Skin of body (tissue), 2 donors: ENCODE data around the gene YY1AP1. TPM values are rescaled to one million over a fixed set of nuclear protein-coding genes. Genes with fewer than 3 reads are reported as not detected.
"Not testable (repeated sequence)": the region's sequence is repeated elsewhere in the genome, so short reads cannot be mapped to it uniquely, and the experiment has no call there.

Source experiments
- DNase-seq: peaks from one replicate; lab custom pipeline; 2025; lab: John Stamatoyannopoulos, UW
- total RNA-seq: library from RNA; depleted of rRNA; stranded (reverse); fragments of >200 nt; gene quantifications from one replicate; pipeline ENCODE4 v1.2.3, GENCODE V29; 2014

Gene YY1AP1
- total RNA-seq, 1 donor from 2014 or later = 141 TPM

DNA sequence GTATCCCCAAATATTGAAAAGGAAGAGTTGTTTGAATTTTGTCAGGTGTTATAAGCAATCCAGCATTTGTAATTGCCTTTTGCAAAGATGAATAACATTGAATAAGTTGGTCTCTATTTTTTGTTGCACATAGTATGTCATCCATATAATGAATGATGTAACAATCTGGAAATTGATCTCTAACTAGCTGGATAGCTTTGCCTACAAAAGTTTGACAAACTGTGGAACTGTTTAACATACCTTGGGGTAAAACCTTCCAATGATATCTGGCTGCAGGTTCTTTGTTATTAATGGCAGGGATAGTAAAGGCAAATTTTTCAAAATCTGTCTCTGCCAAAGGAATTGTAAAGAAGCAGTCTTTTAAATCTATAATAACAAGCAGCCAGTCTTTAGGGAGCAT is 8.0 kb upstream of the YY1AP1 start:
- no peak for DNase-seq

DNA sequence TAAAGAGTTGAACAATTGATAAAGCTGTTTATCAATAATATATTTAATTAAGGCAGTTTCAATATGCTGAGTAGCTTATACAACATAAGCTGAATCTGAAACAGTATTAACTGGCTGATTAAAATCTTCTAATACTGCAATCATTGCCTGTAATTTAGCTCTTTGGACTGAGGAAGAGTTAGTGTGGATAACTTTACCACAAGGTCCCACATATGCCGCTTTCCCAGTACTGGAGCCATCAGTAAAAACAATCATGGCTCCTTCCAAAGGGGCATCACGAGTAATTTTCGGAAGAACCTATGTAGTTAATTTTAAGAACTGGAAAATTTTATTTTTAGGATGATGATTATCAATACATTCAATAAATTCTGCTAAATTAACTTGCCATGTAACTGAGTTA is 7.0 kb upstream of the YY1AP1 start:
- DNase-seq = no peak

DNA sequence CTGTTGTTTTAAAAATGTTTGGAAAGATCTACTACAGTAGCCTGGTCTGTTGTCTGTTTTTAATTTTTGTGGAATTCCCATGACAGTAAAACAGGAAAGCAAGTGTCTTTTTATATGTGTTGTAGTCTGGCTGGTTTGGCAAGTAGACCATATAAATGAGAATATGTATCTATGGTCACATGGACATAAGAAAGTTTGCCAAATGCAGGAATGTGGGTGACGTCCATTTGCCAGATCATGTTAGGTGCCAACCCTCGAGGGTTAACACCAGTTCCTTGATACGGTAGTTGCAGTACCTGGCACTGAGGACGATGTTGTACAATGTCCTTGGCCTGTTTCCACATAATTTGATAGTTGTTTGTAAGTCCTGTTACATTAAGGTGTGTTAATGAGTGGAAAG is 6.5 kb upstream of the YY1AP1 start:
- no peak for DNase-seq

DNA sequence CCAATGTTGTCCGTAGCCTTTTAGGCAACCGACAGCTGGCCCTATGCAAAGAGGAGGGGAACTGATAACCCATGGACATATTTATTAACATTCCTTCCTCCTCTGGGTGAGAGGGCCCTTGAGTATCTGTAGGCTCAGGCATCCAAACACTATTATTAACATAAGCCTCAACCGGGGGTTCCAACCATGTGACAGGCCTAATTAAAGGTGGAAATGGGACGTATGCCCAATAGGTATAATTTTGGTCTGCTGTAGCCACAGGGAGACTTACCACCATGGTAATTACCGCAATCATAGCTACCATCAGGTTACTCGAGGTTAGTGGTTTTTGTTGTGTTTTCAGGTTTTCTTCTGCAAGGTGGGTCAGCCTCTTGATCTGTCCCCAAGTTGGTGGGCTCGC is 5.6 kb upstream of the YY1AP1 start:
- no peak for DNase-seq

DNA sequence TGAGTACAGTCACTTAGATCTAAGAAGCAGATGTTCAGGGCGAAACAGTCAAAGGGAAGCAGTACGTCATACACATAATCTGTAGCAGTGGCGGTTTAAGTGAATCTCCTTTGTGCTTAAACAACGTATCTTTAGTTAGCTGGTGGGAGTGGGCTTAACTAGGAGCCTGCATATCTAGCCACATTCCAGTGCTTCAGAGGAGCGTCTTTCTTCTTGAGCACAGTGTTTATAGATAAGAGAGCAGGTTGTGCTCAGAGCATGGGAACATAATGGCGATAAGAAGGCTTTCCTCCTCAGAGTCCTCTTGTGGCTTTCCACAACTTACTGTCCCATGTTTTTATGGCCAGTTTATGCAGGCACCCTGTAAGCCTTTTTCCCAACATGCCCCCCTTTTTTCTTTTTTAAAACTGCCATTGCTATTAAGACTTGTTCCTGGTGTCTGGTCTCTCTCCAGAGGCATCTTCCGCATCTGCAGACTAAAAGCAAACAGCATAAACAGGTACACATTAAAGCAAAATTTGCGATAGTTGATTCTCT is 3.5 kb upstream of the YY1AP1 start:
- no peak for DNase-seq

DNA sequence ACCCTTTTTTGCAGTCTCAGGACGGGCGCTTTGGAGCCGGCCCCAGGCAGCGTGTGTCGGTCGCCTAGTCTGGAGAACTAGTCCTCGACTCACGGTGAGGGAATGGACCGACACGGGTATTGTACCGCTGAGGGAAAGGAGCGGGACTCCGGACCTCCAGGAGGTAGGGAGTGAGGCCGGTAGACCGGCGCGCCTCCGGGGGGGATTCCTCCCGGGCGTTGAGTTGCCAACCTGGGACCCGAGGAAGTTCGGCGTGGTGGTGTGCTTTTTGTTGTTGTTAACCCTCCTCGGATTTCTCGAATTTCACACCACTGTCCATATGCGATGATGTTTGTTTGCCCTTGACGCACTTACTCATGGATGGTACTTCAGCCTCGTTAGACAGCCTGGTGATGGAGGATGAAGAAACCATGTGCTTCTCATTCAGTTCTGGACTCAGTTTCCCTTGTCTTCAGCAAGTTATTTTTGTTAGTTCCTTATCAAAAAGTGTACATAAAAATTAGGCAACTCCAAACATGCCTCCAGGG is 570 bp upstream of the YY1AP1 start, which contains the start of gene DAP3:
TSS of gene DAP3 (plus strand) at position 11 of the 527 bp plus-strand sequence. CDS start 20,689 bp downstream, outside the sequence.
- DNase-seq = not testable (repeated sequence)

DNA sequence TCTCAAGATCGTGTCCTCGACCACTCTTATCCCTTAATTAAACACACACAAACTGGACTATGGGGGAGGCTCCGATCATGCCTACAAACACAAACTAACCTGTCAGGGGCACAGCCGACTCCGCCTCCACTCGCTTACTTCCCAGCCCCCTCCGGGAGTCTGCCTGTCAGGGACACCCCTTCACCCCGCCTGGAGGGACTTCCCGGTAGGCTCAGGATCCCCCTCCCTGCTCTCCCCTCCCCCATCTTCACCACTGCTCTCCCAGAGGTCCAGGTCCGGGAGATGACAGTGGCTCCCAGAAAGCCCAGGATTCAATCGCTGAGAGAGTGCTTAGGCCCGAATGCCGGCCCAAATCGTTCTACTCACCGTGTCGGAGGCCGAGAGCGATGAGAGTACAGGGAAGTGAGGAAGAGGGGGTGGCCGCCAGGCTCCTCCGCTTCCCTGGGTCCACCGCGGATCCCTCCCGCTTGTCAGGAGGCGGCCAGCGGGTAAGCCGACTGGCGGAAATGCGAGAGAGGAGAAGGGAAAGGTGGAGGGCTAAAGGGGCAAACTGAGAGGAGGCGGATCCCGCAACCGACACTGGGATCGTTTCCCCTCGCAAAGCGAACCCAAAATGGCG is 760 bp downstream of the YY1AP1 start:
- DNase-seq = not testable (repeated sequence)

DNA sequence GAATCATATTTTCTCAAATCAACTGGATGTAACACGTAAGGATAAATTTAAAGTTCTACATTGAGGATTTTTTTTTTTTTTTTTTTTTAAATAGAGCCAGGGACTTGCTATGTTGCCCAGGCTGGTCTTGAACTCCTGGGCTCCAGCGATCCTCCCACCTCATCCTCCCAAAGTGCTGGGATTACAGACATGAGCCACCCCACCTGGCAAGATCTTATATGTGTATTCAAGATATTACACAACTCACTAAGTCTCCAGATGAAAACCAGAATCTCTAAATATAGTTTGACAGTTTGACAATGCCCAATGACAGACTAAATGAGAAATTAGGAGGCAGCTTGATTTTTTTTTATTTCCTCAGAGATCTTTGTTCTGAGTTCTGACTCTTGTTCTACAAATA is 6.8 kb downstream of the YY1AP1 start:
- DNase-seq = no peak

DNA sequence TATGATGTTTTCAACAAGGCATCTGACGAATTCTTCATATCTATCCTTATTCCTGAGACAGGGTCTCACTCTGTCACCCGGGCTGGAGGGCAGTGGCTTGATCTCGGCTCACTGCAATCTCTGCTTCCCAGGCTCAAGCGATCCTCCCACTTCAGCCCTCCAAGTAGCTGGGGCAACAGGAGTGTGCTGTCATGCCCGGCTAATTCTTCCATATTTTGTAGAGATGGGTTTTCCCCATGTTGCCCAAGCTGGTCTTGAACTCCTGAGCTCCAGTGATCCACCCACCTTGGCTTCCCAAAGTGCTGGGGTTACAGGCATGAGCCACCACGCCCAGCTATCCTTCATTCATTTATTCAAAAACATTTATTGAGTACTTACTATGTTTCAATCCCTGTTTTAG is 8.0 kb downstream of the YY1AP1 start:
- no peak for DNase-seq

DNA sequence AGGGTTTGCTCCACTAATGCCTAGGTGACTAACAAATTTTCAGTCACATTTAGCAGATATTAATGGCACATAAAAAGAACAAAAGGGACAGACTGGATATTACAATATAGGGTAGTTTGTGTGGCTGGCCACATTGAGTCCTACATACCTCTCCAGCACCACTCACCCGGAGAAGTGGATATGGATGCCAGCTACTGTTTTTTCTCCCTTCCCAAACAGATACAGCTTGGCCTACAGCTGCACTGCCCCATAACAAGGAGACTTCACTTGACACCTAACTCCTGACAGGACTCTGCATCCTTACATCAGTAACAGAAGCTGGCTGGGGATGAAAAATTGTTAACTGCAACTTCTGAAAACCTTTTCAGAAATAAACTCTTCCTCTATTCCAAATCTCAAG is 9.6 kb downstream of the YY1AP1 start:
- not testable (repeated sequence) for DNase-seq

DNA sequence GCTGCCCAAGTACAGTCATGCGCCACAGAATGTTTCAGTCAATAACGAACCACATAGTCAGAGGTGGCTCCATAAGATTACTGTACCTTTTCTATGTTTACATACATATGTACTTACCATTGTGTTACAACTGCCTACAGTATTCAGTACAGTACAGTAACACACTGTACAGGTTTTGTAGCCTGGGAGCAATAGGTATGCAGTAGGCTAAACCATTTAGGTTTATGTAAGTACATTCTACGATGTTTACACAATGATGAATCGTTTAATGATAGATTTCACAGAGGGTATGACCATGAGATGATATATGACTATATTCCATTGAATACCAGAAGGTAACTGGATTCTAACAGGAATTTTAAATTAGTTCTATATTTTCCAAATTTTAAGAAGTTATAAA is 10.5 kb downstream of the YY1AP1 start:
- no peak for DNase-seq

DNA sequence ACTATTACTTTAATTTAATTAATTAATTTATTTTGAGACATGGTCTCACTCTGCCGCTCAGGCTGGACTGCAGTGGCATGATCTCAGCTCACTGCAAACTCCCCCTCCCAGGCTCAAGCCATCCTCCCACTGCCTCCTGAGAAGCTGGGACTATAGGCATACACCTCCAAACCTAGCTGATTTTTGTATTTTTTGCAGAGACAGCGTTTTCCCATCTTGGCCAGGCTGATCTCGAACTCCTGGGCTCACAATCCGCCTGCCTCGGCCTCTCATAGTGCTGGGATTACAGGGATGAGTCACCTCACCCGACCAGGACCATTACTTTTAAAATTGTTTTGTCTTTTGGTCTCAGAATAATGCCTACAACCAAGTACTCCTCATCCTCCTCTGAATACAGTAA is 15.6 kb downstream of the YY1AP1 start:
- DNase-seq = no peak

DNA sequence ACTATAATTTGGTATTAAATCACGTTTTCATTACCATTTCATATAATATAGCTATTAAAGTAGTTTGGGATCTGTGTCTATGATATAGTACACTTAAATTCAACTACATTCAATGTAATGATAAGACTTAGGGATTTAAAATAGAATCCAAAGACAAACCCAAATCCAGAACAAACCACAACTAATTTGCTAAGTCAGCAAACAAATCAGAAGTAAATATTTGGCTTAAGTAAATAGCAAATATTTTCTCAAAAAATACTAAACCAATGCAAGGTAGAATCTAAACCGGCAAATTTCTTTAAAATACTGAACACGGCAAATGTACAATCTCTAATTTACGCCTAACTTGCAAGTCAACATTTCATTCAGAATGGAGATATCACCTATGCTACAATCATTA is 16.8 kb downstream of the YY1AP1 start:
- no peak for DNase-seq

DNA sequence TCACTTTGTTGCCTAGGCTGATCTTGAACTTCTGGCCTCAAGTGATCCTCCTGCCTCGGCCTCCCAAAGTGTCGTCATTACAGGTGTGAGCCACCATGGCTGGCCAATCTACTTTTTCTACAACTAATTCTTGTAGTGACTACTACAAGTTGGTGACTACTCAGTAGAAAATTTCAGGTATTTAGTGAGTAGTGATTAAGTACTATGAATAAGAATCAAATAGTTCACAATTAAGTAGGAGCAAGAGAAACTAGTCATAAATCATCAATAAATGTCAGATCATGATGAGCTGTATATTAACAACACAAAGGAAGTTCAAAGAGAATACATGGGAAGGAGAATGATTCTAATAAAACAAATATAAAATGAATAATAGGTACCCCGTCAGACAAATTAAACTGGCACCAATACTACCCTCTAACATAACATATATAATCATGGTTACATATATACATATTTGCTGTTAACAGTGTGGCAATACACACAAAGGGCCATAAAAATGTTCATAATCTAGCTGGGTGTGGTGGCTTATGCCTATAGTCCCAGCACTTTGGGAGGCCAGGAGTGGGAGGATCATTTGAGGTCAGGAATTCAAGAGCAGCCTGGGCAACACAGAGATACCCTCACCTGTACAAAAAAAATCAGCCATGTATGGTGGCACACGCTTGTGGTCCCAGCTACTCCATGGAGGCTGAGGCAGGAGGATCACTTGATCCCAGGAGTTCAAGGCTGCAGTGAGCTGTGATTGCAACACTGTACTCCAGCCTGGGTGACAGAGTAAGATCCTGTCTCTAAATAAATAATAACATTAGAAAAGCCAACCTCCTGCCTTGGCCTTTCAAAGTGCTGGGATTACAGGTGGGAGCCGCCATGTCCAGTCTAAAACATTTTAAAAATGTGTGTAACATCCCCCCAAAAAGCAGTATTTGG is 19.1 kb downstream of the YY1AP1 start:
- DNase-seq = no peak

DNA sequence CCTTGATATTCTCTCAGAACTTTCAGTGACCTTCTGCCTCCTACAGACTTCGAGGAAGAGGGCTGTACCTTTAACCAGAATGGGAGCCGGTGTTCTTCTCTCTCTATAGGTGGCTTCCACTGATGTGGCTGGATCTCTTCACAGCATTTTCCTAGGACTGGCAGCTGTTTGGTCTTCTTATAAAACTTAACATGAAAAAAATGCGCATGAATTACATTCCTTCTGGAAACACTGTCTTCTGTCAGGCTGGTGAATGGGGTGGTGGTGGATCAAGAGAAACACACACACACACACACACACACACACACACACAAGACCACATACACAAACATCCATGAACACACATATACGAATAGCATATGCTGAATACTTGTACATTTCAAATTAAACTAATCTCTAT is 27.3 kb downstream of the YY1AP1 start:
- DNase-seq = not testable (repeated sequence)

DNA sequence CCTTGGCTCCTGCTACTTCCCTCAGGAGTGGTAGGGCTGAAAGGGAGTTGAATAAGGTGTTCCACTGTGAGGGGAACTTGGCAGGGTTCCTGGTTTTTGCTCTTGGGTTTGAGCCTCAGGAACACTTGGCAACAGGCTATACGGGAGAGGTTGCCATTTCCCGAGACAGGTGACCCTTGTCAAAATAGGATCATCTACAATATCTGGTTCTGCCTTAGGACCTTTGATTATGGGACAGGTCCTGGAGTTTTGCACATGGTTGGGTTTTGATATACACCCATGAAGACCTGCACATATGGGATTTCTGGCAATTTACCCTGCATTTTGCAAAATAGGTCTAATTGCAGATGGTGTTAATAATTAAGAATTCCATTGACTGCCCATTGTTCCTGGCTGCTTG is 31.1 kb downstream of the YY1AP1 start:
- no peak for DNase-seq

DNA sequence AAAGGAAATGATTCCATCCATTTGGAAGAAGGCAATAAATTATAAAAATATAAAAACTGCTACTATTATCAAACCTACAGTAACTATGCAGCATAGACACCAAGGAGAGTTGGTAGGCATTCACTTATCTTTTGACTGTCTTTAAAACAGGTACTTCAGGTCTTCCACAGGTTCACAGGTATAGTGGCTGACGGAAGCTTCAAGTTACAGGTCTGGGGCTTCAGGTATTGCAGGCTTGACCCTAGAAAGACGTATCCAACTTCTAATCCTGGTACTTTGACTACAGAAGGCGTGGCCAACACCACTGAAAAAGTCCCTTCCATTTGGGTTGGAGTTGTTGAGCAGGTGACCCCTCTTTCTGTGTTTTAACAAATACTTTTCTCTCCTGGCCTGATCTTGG is 35.6 kb downstream of the YY1AP1 start:
- DNase-seq = no peak

DNA sequence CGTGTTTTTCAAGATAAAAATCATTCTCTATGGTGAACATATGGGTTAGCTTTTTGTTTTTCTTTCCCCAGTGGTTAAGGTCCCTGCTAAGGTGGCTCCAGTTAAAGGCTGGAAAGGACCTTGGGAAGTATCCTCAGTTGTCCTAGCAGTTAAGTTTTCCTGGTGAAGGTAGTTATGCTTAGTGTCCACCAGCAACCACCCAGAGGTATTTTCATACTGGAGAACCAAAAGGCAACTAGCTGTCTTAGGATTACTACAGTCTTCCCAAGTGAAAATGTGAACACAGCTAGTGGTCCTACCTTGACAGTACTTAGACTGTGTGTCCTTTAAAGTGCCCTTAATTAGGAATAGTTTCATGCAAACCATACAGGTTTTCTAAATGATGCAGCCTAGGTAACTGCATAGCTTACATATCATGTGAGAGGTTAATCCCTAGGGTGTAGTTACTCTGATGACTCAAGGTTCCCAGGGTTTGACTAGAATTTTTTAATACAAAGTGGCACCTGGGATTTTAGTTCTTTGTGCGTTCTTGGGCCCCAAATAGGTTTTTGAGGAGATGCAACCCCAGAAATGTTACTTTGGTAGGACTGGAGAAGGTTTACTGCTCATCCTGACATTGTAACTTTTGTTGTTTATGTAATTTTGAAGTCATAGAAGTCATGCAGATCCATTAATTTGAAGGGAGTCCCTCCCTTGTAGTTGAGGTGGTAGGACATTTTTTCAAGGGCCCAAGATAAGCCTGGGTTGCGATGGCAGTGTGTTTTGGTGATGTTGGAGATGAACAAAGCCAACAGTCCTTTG is 36.5 kb downstream of the YY1AP1 start:
- no peak for DNase-seq

DNA sequence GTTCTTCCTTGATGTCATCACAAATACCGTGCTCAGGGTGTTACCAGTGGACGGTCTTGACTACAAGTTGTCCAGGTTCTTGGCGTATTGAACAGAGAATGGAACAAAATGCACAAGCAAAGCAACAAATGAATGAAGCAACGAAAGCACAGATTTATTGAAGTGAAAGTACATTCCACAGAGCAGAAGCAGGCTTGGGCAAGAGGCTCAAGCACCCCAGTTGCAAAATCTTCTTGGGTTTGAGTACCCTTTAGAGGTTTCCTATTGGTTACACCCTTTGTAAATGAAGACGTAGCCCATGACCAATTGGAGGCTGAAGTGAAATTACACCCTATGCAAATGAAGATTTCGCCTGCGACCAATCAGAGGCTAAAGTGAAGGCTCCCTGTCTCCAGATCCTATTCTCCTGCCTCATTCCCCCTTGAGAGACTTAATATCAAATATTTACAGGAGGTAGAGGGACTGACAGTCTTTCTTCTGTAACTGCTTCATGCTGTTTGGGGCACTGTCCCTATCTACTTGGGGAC is 38.3 kb downstream of the YY1AP1 start:
- no peak for DNase-seq

DNA sequence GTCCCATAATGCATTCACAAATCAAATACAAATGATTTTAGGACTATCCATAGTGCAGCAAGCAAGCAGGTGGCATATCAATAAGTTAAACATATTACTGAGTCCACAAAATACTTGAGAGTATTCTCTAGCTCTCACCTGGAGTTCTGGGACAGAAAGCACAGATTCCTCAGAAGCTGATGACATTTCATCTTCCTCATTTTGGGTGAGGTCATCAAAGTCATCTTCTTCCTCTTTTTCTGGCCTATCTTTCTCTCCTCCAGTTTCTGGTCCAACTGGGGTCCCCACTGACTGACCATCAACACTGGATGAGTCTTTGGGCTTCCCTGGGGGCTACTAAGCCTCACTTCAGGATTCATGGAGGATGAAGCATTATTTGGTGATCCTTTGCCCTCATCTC is 38.9 kb downstream of the YY1AP1 start:
- no peak for DNase-seq
